AG04450 (cell line): ENCODE results near the gene HIPK2. TPM values are rescaled to one million over a fixed set of nuclear protein-coding genes. Genes with fewer than 3 reads are reported as not detected.

Experiments used
- CTCF ChIA-PET: fragments of 300-600, 350-600 bp; formaldehyde crosslinking; extraction: SDS; loops from one replicate; lab custom pipeline; 2022; ENCODE audit warnings: antibody characterized with exemption, inconsistent platforms; lab: Charles Lee
- POLR2A ChIA-PET: fragments of 350-600 bp; formaldehyde crosslinking; extraction: SDS; loops from one replicate; lab custom pipeline; 2021; ENCODE audit warnings: antibody characterized with exemption, inconsistent platforms; lab: Yijun Ruan, JAX
- DNase-seq: peaks from one replicate; pipeline ENCODE4 v3.0.0-alpha.2; 2011; ENCODE audit warnings: low read depth, low spot score
- H3K27ac ChIP-seq: one replicate; pipeline ENCODE4 v1.5.1; 2012; ENCODE audit warnings: low read depth, low read length, control low read depth
- H3K27me3 ChIP-seq: one replicate; pipeline ENCODE4 v1.6.0; 2012; ENCODE audit warnings: low read length; ENCODE audit not compliant: control insufficient read depth, insufficient read depth
- H3K4me3 ChIP-seq: 2 replicates; pipeline ENCODE4 v1.5.1; 2011; ENCODE audit warnings: mild to moderate bottlenecking, low read depth, low read length, control low read depth
- H3K9me3 ChIP-seq: 2 replicates; pipeline ENCODE4 v1.5.1; 2012; ENCODE audit warnings: low read length; ENCODE audit not compliant: control insufficient read depth, insufficient read depth
- polyA plus RNA-seq: library from polyadenylated mRNA; depleted of rRNA; stranded (reverse); fragments of >200 nt; gene quantifications from 2 replicates; pipeline ENCODE4 v1.2.3, GENCODE V29; 2011
- TF ChIP-seq, protein P1 (sequence below): IDR thresholded peaks from 2 replicates; pipeline ENCODE4 v1.5.1; 2011; ENCODE audit warnings: low read depth, low read length, control low read depth, inconsistent platforms

HIPK2 gene
- polyA plus RNA-seq, 1 experiment, result 61.4 TPM

DNA sequence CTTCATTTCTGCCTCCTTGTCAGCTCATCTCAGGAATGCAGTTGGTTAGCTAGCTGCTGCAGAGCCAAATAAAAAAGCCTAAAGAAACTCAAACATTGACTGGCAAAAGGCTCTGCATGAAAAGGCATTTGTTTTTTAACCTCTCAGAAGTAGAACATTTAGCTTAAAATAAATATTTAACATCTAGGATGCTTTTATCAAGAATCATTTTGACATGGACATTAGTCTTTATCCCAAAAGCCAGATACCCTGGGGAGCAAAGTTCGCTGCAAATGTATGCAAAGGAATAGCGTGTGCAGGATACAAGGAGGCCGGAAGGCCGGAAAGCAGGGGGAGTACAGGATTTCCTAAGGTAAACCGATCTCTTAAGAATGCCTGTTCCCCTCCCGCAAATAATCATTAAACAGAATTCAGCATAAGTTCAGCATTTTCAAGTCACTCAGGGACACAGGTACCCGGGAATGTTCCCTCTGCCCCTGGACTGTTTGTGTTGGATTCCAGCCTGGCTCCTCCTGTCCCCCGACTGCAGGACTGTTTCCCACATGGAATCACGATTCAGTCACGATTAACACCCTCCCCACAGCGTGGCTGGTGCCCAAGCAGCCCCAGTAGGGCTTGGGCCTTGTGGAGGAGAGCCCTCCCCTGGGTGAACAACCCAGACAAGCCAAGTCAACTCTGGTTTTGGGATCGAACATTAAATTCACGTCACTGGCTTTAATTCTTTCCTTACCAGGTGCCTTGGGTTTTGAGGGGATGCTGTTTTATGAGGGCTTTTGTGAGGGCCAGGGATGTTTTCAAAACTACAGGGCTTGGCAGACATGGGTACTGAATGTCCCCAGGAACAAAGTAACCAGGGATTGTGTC lies 97.8 kb downstream of the HIPK2 start:
- H3K4me3 ChIP-seq, result peak overlapping the region; percentile 20; the same call in 1 of the 2 replicates
- POLR2A ChIA-PET, result interaction anchor here (0.6 to 2.7 kb wide), 8 partner anchors 14 to 293 kb away, joined by 3 to 18 read pairs (median 4); no protein-coding TSS in a partner anchor
- CTCF ChIA-PET, result interaction anchor here (1.0 kb wide), 2 partner anchors 59 to 78 kb away, joined by 3 read pairs; no protein-coding TSS in a partner anchor
- H3K9me3 ChIP-seq, result no peaks in the 10 kb centered on the region; the same call in 1 of the 2 replicates
- no peak for DNase-seq
- H3K27me3 ChIP-seq, result no peaks in the 10 kb centered on the region
- peak overlapping the region; percentile 98 for H3K27ac ChIP-seq
- TF ChIP-seq, protein P1, sequence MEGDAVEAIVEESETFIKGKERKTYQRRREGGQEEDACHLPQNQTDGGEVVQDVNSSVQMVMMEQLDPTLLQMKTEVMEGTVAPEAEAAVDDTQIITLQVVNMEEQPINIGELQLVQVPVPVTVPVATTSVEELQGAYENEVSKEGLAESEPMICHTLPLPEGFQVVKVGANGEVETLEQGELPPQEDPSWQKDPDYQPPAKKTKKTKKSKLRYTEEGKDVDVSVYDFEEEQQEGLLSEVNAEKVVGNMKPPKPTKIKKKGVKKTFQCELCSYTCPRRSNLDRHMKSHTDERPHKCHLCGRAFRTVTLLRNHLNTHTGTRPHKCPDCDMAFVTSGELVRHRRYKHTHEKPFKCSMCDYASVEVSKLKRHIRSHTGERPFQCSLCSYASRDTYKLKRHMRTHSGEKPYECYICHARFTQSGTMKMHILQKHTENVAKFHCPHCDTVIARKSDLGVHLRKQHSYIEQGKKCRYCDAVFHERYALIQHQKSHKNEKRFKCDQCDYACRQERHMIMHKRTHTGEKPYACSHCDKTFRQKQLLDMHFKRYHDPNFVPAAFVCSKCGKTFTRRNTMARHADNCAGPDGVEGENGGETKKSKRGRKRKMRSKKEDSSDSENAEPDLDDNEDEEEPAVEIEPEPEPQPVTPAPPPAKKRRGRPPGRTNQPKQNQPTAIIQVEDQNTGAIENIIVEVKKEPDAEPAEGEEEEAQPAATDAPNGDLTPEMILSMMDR, result no peak

DNA sequence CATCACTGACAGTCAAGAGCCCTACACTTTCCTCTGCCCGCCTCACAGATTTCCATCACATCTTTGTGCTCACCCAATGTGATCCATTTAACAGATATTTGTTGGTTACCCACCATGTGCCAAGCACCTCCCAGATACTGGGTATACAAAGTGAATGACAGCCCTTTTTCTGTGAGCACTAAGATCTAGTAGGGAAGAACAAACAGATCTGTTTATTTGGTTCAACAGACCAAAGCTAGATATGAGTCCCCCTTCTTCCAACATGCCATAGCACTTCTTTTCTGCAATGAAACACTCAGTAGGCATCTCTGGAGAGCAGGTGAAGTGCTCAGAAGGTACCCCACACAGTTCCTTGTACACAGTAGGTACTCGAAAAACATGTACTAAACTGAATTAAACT lies 101.4 kb downstream of the HIPK2 start:
- no peak overlapping the region for H3K27ac ChIP-seq
- CTCF ChIA-PET, result no interaction called here

DNA sequence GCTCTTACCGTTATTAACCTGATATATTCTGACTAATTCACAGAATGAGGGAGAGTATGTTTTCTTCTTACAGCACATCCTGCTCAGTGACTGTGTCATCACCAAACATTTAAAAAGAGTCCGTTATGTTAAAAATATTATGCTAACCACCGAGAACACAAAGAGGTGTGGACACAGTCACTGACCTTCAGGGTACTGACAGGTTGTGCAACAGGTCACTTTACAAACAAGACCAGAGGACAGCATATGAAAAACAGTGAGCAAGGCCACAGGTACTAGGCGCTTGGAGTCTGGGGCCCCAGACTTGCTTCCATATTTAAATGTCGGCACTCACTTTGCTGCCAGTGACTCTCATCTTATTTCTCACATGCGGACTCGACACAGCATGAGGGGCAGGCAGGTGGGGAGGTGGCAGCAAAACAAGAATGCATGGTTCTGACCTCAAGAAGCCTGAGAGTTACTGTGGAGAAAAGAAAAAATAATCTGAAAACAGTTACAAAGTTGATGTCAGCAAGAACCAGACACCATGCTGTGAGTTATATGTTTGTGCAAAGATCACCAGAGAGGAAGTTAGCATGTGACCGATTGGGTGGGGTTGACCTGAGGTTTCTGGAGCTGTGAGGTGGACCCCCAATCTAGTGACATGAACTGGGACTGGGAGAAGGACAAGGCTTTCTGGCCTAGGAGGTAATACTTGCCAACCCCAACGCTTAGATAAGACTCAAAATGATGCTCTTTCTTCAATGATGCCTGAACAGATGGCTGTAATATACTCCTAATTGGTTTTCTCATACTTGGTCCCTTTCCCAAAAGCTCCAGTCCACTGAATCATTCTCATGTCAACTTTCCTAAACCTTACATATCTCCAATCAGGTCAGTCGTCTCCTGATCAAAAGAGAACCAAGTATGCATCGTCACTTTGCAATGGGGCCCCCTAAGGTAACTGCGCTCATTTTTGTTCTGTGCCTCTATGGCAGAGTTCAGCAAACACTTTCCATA lies 102.4 kb downstream of the HIPK2 start:
- CTCF ChIA-PET, result no interaction called here

More for the DNA sequence above, 101.4 kb downstream of the HIPK2 start:
- Histone ChIP-seq H3K9me3 (no peaks in the 10 kb centered on the region), H3K27me3 (no peaks in the 10 kb centered on the region), H3K4me3 (no peak overlapping the region)
- no peak for DNase-seq
- TF ChIP-seq, protein P1, result no peak
- POLR2A ChIA-PET, result no interaction called here

DNA sequence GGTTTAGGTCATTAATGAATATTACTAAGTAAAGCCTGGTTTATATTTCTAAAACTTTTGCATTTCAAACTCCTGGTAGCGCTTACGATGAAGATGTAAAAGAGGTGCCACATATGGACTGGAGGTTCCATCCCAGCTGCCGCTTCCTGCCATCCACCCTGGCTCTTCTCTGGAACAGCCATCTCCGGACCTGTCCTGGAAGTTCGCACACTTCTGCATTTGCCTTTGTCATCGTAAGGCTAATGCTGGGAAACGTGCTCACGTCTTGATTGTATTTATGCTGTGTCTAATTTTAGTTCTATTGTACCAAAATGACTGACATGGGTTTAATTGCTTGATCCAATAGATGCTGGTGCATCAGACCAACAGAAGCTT lies 103.1 kb downstream of the HIPK2 start:
- Histone ChIP-seq H3K4me3 (no peak overlapping the region), H3K9me3 (no peaks in the 10 kb centered on the region), H3K27me3 (no peaks in the 10 kb centered on the region), H3K27ac (no peak overlapping the region)
- TF ChIP-seq, protein P1, result no peak
- no peak for DNase-seq
- CTCF ChIA-PET, result no interaction called here
- POLR2A ChIA-PET, result no interaction called here

More for the DNA sequence above, 102.4 kb downstream of the HIPK2 start:
- Histone ChIP-seq H3K27me3 (no peaks in the 10 kb centered on the region), H3K27ac (peak overlapping the region; percentile 42), H3K9me3 (no peaks in the 10 kb centered on the region), H3K4me3 (no peak overlapping the region)
- DNase-seq, result no peak
- POLR2A ChIA-PET, result no interaction called here
- TF ChIP-seq, protein P1, result no peak
